SHP77 treated with DMSO at 0.1 percent for 48 hours (cell line): ENCODE measurements around the gene SCRN2.

Source experiments
- DNase-seq: peaks from one replicate; lab custom pipeline; 2025; lab: John Stamatoyannopoulos, UW

SCRN2 gene

DNA sequence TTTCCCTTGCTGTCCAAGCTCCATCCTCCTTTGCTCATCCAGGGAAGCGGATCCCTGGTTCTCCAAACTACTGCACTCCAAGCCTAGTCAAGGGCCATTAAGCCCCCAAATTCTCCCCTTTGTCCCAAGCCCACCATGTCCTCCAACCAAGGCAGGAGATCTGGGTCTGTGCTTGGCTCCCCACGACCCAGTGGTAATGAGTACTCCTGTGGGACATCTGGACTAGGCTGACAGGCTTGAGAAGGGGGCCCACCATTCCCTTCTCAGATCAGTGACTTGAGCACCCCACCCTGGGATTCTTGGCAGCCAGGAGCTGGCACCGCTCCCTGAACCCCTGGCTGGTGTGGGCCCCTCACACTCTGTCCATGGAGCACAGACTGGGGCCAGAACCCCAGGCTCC, 36.6 kb downstream of the SCRN2 start:
- no peak for DNase-seq

DNA sequence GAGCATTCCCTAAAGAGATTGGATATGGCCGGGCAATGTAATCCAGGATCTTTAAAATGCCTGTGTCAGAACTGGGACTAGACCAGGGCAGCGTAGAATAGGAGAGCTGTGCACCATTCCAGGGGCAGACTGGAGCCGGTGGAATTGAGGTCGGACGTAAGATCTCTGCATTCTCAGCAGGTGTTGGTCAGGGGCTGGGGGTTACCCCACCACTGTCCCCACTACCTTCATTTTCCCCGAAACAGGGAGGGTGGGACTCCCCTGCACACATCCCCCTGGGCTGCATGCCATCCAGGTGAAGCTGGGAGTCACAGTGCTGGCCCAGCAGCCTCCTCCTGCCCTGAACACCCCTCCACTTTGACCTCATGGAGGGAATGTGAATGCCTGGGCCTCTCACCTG, 37.3 kb downstream of the SCRN2 start:
- no peak for DNase-seq

DNA sequence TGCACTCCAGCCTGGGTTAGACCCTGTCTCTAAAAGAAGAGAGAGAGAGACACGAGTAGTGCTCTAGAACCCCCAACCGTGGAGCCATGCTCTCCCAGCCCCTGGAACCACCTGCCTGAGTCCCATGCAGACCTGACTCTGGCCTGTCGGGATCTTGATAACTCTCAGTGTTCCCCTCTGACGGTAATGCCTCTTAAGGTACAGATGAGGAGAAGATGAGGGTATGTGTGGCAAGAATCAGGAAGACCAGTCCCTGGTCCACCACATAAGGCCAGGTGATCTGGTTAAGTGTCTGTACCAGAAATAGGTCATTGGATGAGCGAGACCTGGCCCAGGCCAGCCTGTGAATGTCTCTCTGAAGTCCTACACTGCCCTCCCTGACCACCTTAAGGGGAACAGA, 37.9 kb downstream of the SCRN2 start:
- no peak for DNase-seq

DNA sequence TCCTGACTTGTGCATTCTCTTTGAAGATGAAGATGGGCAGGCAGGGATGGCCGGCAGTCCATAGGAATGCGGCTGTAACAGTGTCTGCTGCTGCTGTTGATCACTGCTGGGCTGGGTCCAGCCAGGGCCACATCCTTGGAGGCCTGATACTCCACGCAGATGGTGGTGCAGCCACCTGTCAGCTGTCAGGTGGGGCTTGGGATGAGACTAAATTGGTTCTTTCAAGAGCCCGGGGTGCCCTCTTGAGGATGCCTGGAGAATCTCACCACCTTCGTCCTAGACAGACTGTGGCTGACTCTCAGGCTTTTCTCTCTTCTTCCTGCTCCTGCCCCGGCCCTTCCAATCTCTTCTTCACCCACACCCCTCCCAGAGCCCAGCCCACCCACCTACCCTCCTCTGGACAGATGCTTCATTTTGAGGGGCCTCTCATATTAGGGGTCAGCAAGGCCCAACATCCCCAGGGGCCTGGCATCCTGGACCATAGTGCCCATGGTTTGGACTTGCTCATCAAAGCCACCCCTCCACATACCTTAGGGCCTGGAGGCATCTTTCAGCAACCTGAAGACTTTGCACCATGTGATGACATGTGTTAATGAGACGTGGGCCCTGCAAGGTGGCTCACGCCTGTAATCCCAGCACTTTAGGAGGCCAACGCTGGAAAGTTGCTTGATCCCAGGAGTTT, 38.6 kb downstream of the SCRN2 start:
- DNase-seq, result peak; percentile 69

DNA sequence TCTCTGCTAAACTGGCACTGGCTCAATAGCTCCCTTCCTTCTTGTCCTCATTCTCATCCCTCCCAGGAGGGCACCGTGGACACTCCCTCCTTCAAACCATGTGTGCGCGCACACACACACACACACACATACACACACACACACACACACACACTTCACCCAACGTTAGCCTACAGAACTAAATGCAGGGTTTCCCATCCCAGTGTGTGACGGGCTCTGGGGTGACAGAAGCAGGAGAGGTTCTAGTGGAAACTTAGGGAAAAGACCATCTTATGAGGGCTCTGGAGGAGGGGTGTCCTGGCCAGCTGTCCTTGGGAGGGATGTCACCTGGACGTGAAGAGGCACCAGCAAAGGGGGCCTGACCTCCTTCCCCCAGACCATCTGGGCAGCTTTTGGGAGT, 39.2 kb downstream of the SCRN2 start:
- DNase-seq, result no peak

DNA sequence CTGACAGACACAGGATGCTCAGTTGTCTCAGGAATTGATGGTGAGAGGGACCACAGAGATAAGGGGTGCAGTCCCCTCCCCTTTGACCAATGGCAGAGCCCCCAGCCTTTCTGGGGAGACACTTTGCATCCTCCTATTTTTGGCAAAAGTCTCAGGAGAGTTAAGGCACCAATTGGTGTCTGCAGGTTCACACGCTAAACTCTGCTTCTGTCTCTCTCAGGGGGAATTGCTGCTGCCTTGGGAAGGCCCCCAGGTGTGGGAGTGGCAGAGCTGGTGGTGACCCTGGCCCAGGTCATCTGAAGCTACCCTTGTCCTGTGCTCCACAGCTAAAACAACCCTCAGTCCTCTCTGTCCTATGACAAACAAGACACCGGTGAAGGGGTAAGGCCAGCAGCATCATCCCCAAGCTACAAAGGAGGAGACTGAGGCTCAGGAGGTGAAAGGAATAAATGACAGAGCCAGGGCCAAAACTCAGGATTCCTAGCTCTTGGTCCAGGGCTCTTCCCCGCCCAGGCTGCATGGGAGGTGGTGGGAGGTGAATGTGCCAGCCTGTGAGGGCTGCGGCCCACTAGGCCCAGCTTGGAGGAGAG, 39.8 kb downstream of the SCRN2 start:
- DNase-seq, result no peak

DNA sequence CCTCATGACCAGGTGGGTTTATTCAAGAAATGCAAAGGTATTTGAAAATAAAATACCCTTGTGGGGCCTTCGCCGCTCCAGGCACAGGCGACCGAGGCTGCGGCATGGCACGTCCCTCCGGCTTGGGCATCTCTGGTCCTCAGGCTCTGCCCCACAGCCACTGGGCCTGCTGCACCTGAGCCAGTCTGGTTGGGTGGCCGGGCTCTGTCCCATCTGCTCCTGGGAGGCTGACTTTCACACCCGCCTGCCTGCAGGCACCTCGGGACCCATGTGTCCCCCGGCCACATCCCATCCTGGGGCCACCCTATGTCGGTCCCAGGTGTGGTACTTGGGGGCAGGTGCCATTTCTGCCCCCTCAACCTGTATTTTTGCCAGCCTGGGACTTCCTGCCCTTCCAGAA, 40.4 kb downstream of the SCRN2 start:
- DNase-seq, result no peak

DNA sequence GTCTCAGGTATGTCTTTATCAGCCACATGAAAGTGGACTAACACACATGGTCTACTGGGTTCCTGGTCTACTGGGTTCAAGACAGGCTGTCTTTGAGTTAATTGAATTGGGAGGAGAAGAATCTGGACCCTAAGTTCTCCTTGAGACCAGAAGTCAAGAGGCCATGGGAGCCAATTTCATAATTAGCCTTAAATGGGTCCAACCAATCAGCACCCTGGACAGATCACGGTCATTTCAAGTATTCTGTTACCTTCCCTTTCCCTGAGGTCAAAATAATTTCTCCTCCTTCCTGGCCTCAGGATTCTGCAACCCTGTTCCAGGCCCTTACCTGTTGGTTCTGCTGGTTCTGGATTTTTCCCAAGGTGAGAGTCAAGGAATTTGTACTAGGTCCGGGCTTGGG, 43.3 kb downstream of the SCRN2 start:
- no peak for DNase-seq

DNA sequence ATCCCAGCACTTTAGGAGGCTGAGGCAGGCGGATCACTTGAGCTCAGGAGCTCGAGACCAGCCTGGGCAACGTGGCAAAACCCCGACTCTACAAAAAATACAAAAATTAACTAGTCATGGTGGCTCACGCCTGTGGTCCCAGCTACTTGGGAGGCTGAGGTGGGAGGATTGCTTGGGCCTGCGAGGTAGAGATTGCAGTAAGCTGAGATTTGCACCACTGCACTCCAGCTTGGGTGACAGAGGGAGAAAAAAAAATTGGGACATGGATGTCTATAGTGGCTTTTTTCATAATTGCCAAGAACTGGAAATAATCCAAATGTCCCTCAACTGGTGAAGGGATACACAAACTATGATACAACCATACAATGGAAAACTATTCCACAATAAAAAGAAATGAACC, 48.1 kb downstream of the SCRN2 start:
- DNase-seq, result no peak

DNA sequence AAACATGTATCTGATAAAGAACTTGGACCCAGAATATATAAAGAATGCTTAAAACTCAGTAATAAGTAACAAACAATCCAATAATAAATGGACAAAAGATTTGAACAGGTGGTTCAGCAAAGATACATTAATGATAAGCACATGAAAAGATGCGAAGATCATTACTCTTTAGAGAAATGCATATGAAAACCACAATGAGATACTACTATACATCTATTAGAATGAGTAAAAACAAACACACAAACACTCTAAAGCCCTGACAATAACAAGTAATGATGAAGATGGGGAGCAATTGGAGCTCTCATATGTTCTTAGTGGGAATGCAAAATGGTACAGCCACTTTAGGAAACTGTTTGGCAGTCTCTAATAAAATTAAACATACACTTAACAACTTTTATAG, 48.6 kb downstream of the SCRN2 start:
- DNase-seq, result no peak

DNA sequence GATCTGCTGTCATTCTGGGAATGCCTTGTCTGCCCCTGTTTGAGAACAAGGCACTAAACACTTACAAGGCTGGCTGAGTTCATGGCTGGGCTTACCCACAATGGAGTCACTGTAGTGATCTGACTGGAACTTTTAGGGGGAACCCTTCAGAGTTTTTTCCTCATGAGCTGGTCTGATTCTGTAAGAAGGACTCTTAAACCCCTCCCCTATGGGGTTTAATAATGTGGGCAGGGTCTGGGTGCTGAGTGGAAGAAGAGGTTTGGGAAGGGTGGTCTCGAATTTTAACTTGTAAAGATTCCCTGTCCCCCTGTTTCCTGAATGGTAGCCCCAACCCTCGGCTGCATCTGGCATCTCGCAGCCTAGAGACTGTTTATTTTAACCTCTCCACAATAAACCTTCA, 50.0 kb downstream of the SCRN2 start:
- DNase-seq, result no peak

DNA sequence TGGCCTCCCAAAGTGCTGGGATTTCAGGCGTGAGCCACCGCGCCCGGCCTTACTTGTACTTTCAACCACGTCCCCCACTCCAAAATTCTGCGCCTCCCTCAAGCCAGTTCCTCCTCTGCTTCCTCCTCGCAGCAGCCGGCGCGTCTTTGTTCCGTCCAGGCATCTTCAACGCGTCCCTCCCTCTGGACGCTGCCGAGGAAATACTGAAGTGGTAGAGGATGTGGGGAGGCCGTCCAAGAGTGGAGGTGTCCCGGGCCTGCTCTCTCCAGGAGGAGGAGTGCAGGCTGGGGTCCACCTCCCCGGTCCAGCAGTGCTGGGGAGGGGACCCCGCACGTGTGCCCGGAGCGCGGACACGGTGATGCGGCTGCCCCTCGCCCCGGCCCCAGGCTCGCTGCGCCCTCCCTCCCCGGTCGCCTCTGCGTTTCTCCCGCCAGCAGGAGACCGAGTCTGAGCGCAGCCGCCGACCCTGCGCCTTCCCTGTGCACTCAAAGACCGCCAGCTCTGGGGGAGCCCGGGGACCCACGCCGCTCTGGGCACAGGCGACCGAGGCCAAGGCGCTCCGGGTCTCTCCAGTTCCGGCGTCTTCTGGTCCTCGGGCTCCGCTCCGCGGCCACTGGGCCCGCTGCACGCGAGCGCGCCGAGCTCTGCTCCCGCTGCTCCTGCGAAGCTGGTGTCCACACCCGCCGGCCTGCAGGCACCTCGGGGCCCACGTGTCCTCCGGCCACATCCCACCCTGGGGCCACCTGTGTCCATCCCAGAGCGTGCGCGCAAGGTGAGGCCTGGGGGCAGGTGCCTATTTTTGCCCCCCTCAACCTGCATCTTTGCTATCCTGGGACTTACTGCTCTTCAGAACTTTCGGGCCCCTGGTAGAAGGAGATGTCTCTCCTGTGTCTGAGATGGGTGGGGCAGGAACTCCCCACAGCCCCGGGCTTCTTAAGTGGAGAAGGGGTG, 51.2 kb downstream of the SCRN2 start:
- DNase-seq, result no peak
